Measurements from ENCODE around the gene REPS1.

DNA sequence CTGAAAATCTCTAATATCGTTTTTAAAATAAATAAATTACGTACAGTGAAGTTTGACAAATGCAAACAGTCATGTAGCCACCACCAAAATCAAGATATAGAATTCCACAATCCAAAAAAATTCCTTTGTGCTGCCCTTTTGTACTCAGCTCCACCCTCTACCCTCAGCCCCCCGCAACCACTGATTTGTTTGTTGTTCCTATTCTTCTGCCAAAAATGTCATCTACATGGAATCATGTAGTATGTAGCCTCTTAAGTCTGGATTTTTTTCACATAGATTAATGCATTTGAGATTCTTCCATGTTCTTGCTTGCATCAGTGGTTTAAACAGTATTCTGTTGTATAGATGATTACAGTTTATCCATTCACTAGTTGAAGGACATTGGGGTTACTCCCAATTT, 8.5 kb upstream of the REPS1 start:
- TF ChIP-seq, protein P1, sequence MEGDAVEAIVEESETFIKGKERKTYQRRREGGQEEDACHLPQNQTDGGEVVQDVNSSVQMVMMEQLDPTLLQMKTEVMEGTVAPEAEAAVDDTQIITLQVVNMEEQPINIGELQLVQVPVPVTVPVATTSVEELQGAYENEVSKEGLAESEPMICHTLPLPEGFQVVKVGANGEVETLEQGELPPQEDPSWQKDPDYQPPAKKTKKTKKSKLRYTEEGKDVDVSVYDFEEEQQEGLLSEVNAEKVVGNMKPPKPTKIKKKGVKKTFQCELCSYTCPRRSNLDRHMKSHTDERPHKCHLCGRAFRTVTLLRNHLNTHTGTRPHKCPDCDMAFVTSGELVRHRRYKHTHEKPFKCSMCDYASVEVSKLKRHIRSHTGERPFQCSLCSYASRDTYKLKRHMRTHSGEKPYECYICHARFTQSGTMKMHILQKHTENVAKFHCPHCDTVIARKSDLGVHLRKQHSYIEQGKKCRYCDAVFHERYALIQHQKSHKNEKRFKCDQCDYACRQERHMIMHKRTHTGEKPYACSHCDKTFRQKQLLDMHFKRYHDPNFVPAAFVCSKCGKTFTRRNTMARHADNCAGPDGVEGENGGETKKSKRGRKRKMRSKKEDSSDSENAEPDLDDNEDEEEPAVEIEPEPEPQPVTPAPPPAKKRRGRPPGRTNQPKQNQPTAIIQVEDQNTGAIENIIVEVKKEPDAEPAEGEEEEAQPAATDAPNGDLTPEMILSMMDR (tag by site-specific recombination; IDR thresholded peaks at IDR 0.05): no peak
- TF ChIP-seq ZNF37A (tag by site-specific recombination; IDR thresholded peaks at IDR 0.05) (no peak), ZNF138 (tag by site-specific recombination; IDR thresholded peaks at IDR 0.05; ENCODE audit: borderline replicate concordance) (no peak), ZNF175 (tag by site-specific recombination; IDR thresholded peaks at IDR 0.05) (no peak), YY1 (tag by site-specific recombination; IDR thresholded peaks at IDR 0.05) (no peak)
- TF ChIP-seq, protein P2, sequence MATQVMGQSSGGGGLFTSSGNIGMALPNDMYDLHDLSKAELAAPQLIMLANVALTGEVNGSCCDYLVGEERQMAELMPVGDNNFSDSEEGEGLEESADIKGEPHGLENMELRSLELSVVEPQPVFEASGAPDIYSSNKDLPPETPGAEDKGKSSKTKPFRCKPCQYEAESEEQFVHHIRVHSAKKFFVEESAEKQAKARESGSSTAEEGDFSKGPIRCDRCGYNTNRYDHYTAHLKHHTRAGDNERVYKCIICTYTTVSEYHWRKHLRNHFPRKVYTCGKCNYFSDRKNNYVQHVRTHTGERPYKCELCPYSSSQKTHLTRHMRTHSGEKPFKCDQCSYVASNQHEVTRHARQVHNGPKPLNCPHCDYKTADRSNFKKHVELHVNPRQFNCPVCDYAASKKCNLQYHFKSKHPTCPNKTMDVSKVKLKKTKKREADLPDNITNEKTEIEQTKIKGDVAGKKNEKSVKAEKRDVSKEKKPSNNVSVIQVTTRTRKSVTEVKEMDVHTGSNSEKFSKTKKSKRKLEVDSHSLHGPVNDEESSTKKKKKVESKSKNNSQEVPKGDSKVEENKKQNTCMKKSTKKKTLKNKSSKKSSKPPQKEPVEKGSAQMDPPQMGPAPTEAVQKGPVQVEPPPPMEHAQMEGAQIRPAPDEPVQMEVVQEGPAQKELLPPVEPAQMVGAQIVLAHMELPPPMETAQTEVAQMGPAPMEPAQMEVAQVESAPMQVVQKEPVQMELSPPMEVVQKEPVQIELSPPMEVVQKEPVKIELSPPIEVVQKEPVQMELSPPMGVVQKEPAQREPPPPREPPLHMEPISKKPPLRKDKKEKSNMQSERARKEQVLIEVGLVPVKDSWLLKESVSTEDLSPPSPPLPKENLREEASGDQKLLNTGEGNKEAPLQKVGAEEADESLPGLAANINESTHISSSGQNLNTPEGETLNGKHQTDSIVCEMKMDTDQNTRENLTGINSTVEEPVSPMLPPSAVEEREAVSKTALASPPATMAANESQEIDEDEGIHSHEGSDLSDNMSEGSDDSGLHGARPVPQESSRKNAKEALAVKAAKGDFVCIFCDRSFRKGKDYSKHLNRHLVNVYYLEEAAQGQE (tag by site-specific recombination; IDR thresholded peaks at IDR 0.05): no peak

All from HEK293 (cell line).